Measurements from ENCODE around the gene TMEM203.

Gene TMEM203

DNA sequence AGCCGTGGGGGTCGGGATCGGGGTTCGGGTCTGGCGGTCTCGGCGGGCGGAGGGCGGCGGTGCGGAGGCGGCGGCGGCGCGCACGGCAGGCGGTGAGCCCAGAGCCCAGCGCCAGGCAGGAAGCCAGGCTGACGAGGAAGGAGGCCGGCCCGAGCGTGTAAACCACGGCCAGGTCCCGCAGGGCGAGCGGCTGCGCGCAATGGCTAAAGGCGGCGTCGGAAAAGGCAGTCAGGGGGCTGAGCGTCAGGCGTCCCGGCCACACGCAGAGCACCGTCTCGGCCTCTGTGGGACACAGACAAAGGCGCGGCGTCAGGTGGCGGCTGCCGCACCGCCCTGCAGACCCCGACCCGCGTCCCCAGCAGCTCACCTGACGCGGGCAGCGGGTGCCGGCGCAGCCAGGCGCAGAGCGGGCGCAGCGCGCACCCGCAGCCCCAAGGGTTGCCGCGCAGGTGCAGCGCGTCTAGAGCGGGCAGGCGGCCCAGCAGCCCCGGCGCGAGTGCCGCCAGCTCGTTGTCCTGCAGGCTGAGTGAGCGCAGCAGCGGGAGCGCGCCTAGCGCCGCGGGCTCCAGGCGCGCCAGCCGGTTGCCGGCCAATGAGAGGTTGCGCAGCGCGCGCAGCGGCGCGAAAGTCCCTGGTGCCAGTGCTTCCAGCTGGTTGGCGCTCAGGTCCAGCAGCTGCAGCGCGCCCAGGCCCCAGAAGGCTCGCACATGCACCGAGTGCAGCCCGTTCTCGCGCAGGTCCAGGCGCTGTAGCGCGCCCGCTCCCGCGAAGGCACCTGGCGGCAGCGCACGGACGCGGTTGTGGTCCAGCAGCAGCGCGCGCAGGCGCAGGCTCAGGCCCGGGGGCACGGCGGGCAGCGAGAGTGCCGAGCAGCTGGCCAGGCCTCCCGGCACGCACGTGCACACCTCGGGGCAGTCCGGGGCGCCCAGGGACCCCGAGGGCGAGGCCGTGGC lies 36.3 kb downstream of the TMEM203 start:
- Histone ChIP-seq H3K9ac (ENCODE audit: low read length) (no peak overlapping the region), H3K9me3 (ENCODE audit: control insufficient read depth, low read length) (no peaks in the 10 kb centered on the region), H3K27me3 (replicated peaks; ENCODE audit: control insufficient read depth, insufficient read depth, low read length) (peaks cover 54% of the 10 kb centered on the region), H3K4me1 (ENCODE audit: control insufficient read depth, insufficient read depth, low read length) (peaks cover 3% of the 10 kb centered on the region), H3K4me3 (ENCODE audit: low read length) (peak overlapping the region; percentile 27), H3K36me3 (ENCODE audit: control insufficient read depth, insufficient read depth, low read length, severe bottlenecking) (no peaks in the 10 kb centered on the region)
- DNase-seq (ENCODE audit: low read depth): peak; percentile 48

DNA sequence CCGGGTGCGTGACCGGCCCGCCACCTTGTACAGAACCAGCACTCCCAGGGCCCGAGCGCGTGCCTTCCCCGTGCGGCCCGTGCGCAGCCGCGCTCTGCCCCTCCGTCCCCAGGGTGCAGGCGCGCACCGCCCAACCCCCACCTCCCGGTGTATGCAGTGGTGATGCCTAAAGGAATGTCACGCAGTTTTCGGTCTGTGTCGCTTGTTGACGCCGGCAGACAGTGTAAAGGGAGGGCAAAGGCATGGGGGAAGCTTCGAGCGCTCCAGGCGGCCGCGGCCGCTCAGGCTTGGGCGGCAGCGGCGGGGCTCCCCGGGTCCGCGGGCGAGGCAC lies 36.9 kb downstream of the TMEM203 start:
- Histone ChIP-seq H3K4me1 (ENCODE audit: control insufficient read depth, insufficient read depth, low read length) (peaks cover 3% of the 10 kb centered on the region), H3K9me3 (ENCODE audit: control insufficient read depth, low read length) (no peaks in the 10 kb centered on the region), H3K27me3 (replicated peaks; ENCODE audit: control insufficient read depth, insufficient read depth, low read length) (peaks cover 55% of the 10 kb centered on the region), H3K36me3 (ENCODE audit: control insufficient read depth, insufficient read depth, low read length, severe bottlenecking) (no peaks in the 10 kb centered on the region), H3K9ac (ENCODE audit: low read length) (no peak overlapping the region), H3K4me3 (ENCODE audit: low read length) (peak overlapping the region; percentile 27)
- peak; percentile 29 for DNase-seq (ENCODE audit: low read depth)

DNA sequence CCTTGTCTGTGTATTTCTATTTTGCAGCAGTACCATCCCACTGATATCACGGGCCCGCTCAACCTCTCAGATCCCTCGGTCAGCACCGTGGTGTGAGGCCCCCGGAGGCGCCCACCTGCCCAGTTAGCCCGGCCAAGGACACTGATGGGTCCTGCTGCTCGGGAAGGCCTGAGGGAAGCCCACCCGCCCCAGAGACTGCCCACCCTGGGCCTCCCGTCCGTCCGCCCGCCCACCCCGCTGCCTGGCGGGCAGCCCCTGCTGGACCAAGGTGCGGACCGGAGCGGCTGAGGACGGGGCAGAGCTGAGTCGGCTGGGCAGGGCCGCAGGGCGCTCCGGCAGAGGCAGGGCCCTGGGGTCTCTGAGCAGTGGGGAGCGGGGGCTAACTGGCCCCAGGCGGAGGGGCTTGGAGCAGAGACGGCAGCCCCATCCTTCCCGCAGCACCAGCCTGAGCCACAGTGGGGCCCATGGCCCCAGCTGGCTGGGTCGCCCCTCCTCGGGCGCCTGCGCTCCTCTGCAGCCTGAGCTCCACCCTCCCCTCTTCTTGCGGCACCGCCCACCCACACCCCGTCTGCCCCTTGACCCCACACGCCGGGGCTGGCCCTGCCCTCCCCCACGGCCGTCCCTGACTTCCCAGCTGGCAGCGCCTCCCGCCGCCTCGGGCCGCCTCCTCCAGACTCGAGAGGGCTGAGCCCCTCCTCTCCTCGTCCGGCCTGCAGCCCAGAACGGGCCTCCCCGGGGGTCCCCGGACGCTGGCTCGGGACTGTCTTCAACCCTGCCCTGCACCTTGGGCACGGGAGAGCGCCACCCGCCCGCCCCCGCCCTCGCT lies 37.5 kb downstream of the TMEM203 start:
- no peak overlapping the region for H3K4me3 ChIP-seq (ENCODE audit: low read length)
- H3K9ac ChIP-seq (ENCODE audit: low read length): no peak overlapping the region
- peaks cover 55% of the 10 kb centered on the region for H3K27me3 ChIP-seq (replicated peaks; ENCODE audit: control insufficient read depth, insufficient read depth, low read length)
- no peaks in the 10 kb centered on the region for H3K36me3 ChIP-seq (ENCODE audit: control insufficient read depth, insufficient read depth, low read length, severe bottlenecking)
- DNase-seq (ENCODE audit: low read depth): no peak
- no peaks in the 10 kb centered on the region for H3K9me3 ChIP-seq (ENCODE audit: control insufficient read depth, low read length)
- H3K4me1 ChIP-seq (ENCODE audit: control insufficient read depth, insufficient read depth, low read length): peaks cover 3% of the 10 kb centered on the region

DNA sequence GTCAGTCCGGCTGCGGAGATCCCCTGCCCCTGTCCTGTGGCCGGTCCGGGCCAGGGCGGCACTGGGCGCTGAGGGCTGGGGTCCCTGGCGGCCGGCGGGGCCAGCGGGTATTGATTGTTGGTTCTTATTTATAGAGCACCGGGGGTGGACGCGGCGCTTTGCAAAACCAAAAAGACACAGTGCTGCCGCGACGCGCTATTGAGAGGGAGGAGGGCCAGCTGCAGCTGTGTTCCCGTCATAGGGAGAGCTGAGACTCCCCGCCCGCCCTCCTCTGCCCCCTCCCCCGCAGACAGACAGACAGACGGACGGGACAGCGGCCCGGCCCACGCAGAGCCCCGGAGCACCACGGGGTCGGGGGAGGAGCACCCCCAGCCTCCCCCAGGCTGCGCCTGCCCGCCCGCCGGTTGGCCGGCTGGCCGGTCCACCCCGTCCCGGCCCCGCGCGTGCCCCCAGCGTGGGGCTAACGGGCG lies 38.1 kb downstream of the TMEM203 start:
- peaks cover 52% of the 10 kb centered on the region for H3K27me3 ChIP-seq (replicated peaks; ENCODE audit: control insufficient read depth, insufficient read depth, low read length)
- no peaks in the 10 kb centered on the region for H3K36me3 ChIP-seq (ENCODE audit: control insufficient read depth, insufficient read depth, low read length, severe bottlenecking)
- no peaks in the 10 kb centered on the region for H3K9me3 ChIP-seq (ENCODE audit: control insufficient read depth, low read length)
- H3K4me3 ChIP-seq (ENCODE audit: low read length): no peak overlapping the region
- no peak for DNase-seq (ENCODE audit: low read depth)
- no peak overlapping the region for H3K9ac ChIP-seq (ENCODE audit: low read length)
- H3K4me1 ChIP-seq (ENCODE audit: control insufficient read depth, insufficient read depth, low read length): peaks cover 3% of the 10 kb centered on the region

DNA sequence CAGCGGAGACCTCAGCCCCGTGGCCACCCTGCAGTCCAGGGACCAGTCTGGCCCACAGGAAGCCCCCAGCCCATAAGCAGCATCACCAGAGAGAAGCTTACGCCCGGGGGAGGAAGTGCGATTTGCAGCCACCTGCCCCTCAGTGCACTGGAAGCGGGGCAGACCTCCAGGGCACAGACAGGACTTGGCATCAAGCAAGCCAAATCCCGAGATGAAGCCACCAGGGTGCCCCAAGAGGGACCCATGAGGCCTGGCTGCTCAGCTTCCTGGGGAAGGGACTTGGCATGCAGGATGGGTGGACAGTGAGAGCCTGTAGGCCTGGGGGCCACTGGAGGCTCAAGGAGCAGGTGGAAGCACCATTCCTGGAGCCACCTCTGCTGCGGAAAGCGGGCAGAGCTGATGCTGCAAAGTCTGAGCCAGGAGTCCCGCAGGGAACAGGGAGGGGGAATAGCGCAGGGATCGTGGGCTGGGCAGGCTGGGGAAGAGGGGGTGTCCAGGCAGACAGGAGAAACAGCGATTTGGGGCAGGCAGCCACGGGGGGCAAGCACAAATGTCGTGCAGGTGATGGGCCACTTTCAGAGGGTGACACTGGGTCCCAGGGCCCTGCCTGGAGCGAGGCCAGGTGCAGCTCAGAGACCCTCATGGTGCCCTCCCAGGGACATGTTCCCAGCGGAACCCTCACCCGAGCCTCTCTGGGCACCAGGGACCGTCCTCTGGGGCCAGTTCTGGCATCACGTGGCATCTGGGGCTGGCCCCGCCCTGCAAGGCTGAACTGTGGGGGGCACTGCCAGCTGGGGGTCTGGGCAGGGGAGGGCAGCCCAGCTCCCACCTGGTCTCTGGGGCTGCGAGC lies 38.8 kb downstream of the TMEM203 start:
- Histone ChIP-seq H3K9me3 (ENCODE audit: control insufficient read depth, low read length) (no peaks in the 10 kb centered on the region), H3K4me3 (ENCODE audit: low read length) (no peak overlapping the region), H3K9ac (ENCODE audit: low read length) (no peak overlapping the region), H3K27me3 (replicated peaks; ENCODE audit: control insufficient read depth, insufficient read depth, low read length) (peaks cover 45% of the 10 kb centered on the region), H3K36me3 (ENCODE audit: control insufficient read depth, insufficient read depth, low read length, severe bottlenecking) (no peaks in the 10 kb centered on the region), H3K4me1 (ENCODE audit: control insufficient read depth, insufficient read depth, low read length) (peaks cover 3% of the 10 kb centered on the region)
- DNase-seq (ENCODE audit: low read depth): no peak

DNA sequence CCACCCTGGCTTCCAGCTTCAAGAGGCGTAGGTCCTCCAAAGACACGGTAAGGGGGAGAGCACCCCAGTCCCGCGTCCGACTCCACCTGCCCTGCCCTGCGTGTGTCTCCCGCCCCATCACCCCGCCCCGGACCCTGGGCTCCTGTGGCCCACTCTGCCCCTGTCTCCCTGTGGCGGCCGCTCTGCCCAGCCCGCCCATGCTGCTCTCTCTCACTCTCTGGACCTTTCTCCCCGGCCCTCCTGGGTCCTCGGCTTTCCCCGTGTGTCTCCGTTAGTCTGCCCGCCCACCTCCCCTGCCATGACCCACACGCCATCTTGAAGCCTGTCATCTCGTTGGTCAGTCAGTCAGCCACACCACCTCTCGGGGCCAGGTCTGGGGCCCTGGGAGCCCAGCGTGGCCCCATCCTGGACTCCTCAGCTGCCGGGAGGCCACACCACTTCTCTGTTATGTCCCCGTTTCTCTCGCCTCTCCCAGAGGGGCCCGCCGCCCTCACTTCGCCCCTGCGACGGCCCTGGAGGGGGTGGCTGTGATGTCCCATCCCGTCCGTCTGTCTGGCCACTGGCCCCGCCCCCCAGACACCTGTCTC lies 40.1 kb downstream of the TMEM203 start:
- no peak for DNase-seq (ENCODE audit: low read depth)
- Histone ChIP-seq H3K4me3 (ENCODE audit: low read length) (no peak overlapping the region), H3K9me3 (ENCODE audit: control insufficient read depth, low read length) (no peaks in the 10 kb centered on the region), H3K36me3 (ENCODE audit: control insufficient read depth, insufficient read depth, low read length, severe bottlenecking) (no peaks in the 10 kb centered on the region), H3K4me1 (ENCODE audit: control insufficient read depth, insufficient read depth, low read length) (peaks cover 3% of the 10 kb centered on the region), H3K9ac (ENCODE audit: low read length) (no peak overlapping the region), H3K27me3 (replicated peaks; ENCODE audit: control insufficient read depth, insufficient read depth, low read length) (peaks cover 36% of the 10 kb centered on the region)

DNA sequence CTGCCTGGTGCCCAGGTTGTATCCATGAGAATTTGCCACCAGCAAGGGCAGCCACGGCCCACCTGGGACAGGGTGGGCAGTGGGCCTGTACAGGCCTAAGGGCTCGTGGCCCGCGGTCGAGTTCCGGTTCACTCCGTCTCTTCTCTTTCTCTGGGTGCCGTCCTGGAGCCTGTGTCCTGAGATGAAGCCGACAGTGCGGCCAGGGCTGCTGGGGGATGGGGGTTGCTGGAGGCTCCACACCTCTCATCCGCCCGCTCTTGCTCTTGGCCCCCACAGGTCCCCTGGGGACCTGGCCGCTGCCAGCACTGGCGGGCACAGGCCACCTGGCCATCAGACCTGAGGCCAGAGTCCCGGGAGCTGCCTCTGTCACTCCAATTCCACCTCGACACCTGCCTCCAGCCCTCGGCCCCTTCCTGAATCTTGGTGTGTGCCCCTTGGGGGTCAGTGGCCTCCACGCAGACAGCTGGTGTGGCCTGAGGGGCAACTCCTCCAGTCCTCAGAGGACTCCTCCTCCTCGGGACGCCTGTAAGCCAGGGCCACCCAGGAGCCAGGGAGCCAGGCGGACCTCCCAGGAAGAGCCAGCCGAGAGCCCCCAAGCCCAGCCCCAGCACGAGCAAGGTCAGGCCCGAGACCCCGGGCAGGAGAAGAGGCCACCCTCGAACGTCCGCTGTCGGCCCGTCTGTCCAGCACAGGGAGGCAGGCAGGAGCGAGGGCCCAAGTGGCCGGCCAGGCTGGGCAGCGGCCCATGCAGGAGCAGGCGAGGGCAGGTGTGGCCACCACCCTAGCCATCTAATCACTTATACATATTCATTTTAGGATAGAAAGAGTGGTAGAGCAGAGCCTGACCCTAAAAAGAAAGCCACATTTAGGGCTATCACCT lies 40.8 kb downstream of the TMEM203 start:
- Histone ChIP-seq H3K4me3 (ENCODE audit: low read length) (no peak overlapping the region), H3K4me1 (ENCODE audit: control insufficient read depth, insufficient read depth, low read length) (peaks cover 3% of the 10 kb centered on the region), H3K36me3 (ENCODE audit: control insufficient read depth, insufficient read depth, low read length, severe bottlenecking) (no peaks in the 10 kb centered on the region), H3K9me3 (ENCODE audit: control insufficient read depth, low read length) (no peaks in the 10 kb centered on the region), H3K27me3 (replicated peaks; ENCODE audit: control insufficient read depth, insufficient read depth, low read length) (peaks cover 38% of the 10 kb centered on the region), H3K9ac (ENCODE audit: low read length) (no peak overlapping the region)
- DNase-seq (ENCODE audit: low read depth): no peak

DNA sequence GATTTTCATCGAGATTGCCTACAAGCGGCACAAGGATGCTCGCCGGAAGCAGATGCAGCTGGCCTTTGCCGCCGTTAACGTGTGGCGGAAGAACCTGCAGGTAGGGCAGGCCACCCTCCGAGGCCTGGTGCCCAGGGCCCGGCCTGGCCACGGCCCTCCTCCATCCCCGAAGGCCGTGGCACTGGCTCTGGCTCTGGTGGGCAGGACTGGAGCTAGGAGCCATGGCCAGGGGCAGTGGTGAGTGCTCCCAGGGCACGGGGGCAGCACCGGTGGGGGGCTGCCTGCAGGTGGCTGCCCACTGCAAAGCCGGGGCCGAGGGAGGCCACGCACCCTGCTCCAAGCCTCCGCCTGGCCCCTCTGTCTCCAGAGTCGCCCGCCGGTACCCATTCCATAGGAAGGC lies 41.6 kb downstream of the TMEM203 start:
- no peak for DNase-seq (ENCODE audit: low read depth)
- no peak overlapping the region for H3K4me3 ChIP-seq (ENCODE audit: low read length)
- no peak overlapping the region for H3K9ac ChIP-seq (ENCODE audit: low read length)
- no peaks in the 10 kb centered on the region for H3K9me3 ChIP-seq (ENCODE audit: control insufficient read depth, low read length)
- peaks cover 46% of the 10 kb centered on the region for H3K27me3 ChIP-seq (replicated peaks; ENCODE audit: control insufficient read depth, insufficient read depth, low read length)
- H3K4me1 ChIP-seq (ENCODE audit: control insufficient read depth, insufficient read depth, low read length): no peaks in the 10 kb centered on the region
- H3K36me3 ChIP-seq (ENCODE audit: control insufficient read depth, insufficient read depth, low read length, severe bottlenecking): no peaks in the 10 kb centered on the region

DNA sequence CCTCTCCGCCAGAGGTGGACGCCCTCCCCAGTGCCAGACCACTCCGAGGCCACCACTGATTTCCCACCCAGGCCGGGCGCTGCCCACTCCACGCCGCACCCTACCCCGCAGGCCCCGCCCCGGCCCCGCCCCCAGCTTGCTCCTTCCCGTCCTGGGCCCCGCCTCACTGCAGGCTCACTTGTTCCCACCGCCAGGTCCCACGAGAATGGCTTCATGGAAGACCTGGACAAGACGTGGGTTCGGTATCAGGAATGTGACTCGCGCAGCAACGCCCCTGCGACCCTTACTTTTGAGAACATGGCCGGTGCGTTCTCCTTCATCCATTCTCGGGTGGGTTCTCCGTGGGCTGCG lies 42.1 kb downstream of the TMEM203 start:
- DNase-seq (ENCODE audit: low read depth): peak; percentile 14
- Histone ChIP-seq H3K4me3 (ENCODE audit: low read length) (no peak overlapping the region), H3K27me3 (replicated peaks; ENCODE audit: control insufficient read depth, insufficient read depth, low read length) (peaks cover 50% of the 10 kb centered on the region), H3K9ac (ENCODE audit: low read length) (no peak overlapping the region), H3K9me3 (ENCODE audit: control insufficient read depth, low read length) (no peaks in the 10 kb centered on the region), H3K36me3 (ENCODE audit: control insufficient read depth, insufficient read depth, low read length, severe bottlenecking) (no peaks in the 10 kb centered on the region), H3K4me1 (ENCODE audit: control insufficient read depth, insufficient read depth, low read length) (no peaks in the 10 kb centered on the region)

Data from adipocyte (in vitro differentiated cells).